ENCODE measurements around the gene KLHDC3.

Gene KLHDC3

GRCh38 chr6:43055966-43056365, 41.9 kb downstream of the KLHDC3 start:
- no peak for DNase-seq

DNA sequence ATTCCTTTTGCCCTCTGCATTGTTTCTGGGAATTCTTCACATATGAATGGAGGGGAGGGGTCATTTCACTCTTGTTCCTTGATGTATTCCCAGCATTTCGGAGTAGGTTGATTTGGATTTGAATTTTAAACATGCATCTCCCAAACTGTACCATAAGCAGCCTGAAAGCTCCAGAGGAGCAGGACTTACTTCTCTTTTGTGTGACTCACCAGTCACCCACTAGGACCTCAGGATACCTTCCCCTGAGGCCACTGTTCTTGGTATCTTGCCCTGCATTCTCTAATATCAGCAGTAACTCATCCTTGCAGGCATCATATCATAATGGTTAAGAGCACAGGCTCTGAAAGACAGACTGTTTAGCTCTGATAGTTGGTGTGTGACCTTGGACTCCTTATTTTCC, 44.5 kb downstream of the KLHDC3 start:
- DNase-seq: no peak

- DNase-seq: peak; percentile 92 to 100 (median 98)
Measured at GRCh38 chr6:43059168-43060033, 45.4 kb downstream of the KLHDC3 start, which contains the start of the genes KLC4 and MRPL2. KLC4 (plus strand) TSS chr6:43059631; CDS start chr6:43061336, 1,705 bp downstream. MRPL2 (minus strand) TSS chr6:43059434; CDS start chr6:43059381, 53 bp downstream.

- DNase-seq: no peak
Measured at GRCh38 chr6:43060034-43060754, 46.1 kb downstream of the KLHDC3 start.

DNA sequence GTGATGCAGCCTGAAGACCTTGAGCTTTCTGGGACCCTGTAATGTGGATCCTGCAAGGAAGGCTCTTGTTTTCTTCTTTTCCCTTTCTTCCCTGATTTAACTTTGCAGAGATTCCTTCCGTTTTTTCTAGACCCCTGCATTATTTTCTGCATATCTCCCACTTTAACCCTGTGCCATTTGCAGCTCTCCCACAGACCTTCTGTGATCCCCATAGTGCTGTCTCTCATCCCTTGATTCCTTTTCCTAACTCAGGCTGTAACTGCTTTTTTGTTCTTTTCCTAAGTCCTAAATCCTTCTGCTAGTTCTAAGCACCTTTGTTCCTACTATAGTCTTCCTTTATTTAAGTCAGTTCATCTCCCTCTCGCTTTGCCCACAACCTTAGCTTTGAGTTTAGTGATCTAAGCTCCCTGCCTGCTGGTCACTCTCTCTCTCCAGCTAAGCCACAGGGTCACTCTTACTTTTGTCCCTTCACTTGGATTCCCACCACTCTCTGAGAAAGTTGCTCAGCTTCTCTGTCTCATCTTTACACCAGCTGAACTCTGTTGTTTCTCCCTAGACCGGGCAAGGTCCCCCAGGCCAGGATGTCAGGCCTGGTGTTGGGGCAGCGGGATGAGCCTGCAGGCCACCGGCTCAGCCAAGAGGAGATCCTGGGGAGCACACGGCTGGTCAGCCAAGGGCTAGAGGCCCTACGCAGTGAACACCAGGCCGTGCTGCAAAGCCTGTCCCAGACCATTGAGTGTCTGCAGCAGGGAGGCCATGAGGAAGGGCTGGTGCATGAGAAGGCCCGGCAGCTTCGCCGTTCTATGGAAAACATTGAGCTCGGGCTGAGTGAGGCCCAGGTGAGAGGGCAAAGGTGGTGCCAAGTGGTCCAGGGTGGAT, 46.9 kb downstream of the KLHDC3 start:
- no peak for DNase-seq

DNA sequence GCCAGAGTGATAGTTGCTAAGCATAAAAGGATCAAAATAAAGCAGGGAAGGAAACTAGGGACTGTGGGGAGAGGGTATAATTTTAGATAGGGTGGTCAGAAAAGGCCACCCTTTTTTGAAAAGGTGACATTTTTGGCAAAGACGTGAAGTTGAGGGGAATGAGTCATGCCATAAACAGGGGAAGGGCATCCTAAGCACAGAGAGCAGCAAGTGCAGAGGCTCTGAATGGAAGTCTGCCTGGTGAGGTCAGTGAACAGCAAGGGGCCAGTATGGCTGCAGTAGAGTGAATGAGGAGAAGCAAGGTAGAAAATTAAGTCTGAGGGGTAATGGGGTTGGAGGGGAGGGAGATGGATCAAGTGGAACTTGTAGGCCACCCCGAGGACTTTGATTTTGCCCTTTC, 47.8 kb downstream of the KLHDC3 start:
- DNase-seq: no peak

- no peak for DNase-seq
Measured at GRCh38 chr6:43062818-43063217, 48.8 kb downstream of the KLHDC3 start.

DNA sequence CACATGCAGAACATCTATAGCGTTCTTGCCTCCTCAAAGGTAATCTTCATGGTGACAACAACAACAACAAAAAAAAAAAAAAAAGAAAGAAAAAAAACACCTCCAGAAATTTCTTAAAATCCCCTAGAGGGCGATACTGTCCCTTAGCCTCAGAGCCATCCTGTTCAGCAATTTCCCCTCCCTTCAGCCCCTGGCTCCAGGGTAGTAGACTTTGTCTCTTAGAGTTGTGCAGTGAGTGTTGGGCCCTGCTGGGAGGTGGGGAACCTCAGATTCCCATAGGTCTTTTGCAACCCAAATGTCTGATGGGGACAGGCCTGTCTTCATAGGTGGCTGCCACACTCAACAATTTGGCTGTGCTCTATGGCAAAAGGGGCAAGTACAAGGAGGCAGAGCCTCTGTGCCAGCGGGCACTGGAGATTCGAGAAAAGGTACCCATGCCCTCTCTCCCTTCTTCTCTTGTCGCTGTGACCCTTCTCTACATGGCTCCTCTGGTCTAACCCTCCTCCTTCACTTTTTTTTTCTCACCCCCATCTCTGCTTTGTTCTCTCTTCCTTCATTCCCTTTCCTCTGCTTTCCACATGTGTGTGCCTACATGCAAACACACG, 56.1 kb downstream of the KLHDC3 start:
- no peak for DNase-seq
